ENCODE measurements around the gene SETBP1. TPM values are rescaled to one million over a fixed set of nuclear protein-coding genes. Genes with fewer than 3 reads are reported as not detected.

SETBP1 gene
- total RNA-seq, 1 experiment from 2014 or later: 0.23 TPM

- Histone ChIP-seq H3K4me1 (ENCODE audit: control insufficient read depth, insufficient read depth, low read length) (no peaks in the 10 kb centered on the region), H3K9me3 (ENCODE audit: control insufficient read depth, insufficient read depth, low read depth, low read length) (no peaks in the 10 kb centered on the region), H3K27ac (ENCODE audit: low read length) (no peak overlapping the region), H3K4me3 (ENCODE audit: low read depth in 2 of 2, low read length in 2 of 2) (no peak overlapping the region), H3K36me3 (ENCODE audit: control insufficient read depth, insufficient read depth, low read length) (no peaks in the 10 kb centered on the region), H3K27me3 (ENCODE audit: control insufficient read depth, insufficient read depth, low read length) (no peaks in the 10 kb centered on the region)
- ATAC-seq (no peak), DNase-seq (ENCODE audit: low read depth, low spot score) (no peak)
- intact Hi-C loops (cut with micrococcal nuclease; ENCODE audit: unreplicated experiment): no loop called here
- POLR2A ChIA-PET: no interaction called here
- no peak for TF ChIP-seq TCF7L2 (IDR thresholded peaks at IDR 0.05; ENCODE audit: low read depth, low read length)
- no peak for TF ChIP-seq CTCF (IDR thresholded peaks at IDR 0.05)
- no peak for TF ChIP-seq REST (IDR thresholded peaks at IDR 0.05; ENCODE audit: insufficient read depth in 1 of 2, low read depth in 2 of 2, low read length in 1 of 2)
- TF ChIP-seq POLR2AphosphoS5 (IDR thresholded peaks at IDR 0.05; ENCODE audit: low read depth, low read length): no peak
- in situ Hi-C loops (cut with HindIII; ENCODE audit: low pct_unique_long_range_greater_than_20kb, low sequenced_read_pairs): no loop called here
- no TSS peak for BruUV-seq (replicated peaks)
- CTCF ChIA-PET: no interaction called here
Measured at GRCh38 chr18:44899832-44900231, 219.1 kb downstream of the SETBP1 start.

- POLR2A ChIA-PET: no interaction called here
- no peaks in the 10 kb centered on the region for H3K4me1 ChIP-seq (ENCODE audit: control insufficient read depth, insufficient read depth, low read length)
- H3K9me3 ChIP-seq (ENCODE audit: control insufficient read depth, insufficient read depth, low read depth, low read length): no peaks in the 10 kb centered on the region
- CTCF ChIA-PET: no interaction called here
- H3K27me3 ChIP-seq (ENCODE audit: control insufficient read depth, insufficient read depth, low read length): no peaks in the 10 kb centered on the region
- intact Hi-C loops (cut with micrococcal nuclease; ENCODE audit: unreplicated experiment) (no loop called here), in situ Hi-C loops (cut with HindIII; ENCODE audit: low pct_unique_long_range_greater_than_20kb, low sequenced_read_pairs) (no loop called here)
- H3K36me3 ChIP-seq (ENCODE audit: control insufficient read depth, insufficient read depth, low read length): no peaks in the 10 kb centered on the region
- ATAC-seq (no peak), DNase-seq (ENCODE audit: low read depth, low spot score) (no peak)
- TF ChIP-seq POLR2AphosphoS5 (IDR thresholded peaks at IDR 0.05; ENCODE audit: low read depth, low read length) (no peak), REST (IDR thresholded peaks at IDR 0.05; ENCODE audit: insufficient read depth in 1 of 2, low read depth in 2 of 2, low read length in 1 of 2) (no peak), TCF7L2 (IDR thresholded peaks at IDR 0.05; ENCODE audit: low read depth, low read length) (no peak), SIN3A (IDR thresholded peaks at IDR 0.05; ENCODE audit: borderline replicate concordance, insufficient read depth, low read depth, low read length) (no peak)
- no peak overlapping the region for H3K27ac ChIP-seq (ENCODE audit: low read length)
- H3K4me3 ChIP-seq (ENCODE audit: low read depth in 2 of 2, low read length in 2 of 2): no peak overlapping the region
- BruUV-seq (replicated peaks): no TSS peak
Measured at GRCh38 chr18:44900627-44901026, 219.9 kb downstream of the SETBP1 start.
